HUES48 (cell line): Measurements from ENCODE around the gene FOXC2.

Experiments
- H3K27ac ChIP-seq: one replicate; pipeline ENCODE4 v1.7.0; 2013; ENCODE audit warnings: low read depth, low read length, inconsistent platforms
- H3K27me3 ChIP-seq: 2 replicates; pipeline ENCODE4 v1.6.1; 2013; ENCODE audit warnings: mild to moderate bottlenecking, low read length; ENCODE audit not compliant: control insufficient read depth, insufficient read depth
- H3K36me3 ChIP-seq: 2 replicates; pipeline ENCODE4 v1.6.1; 2013; ENCODE audit warnings: low read length; ENCODE audit not compliant: control insufficient read depth, insufficient read depth
- H3K4me1 ChIP-seq: 2 replicates; pipeline ENCODE4 v1.6.1; 2013; ENCODE audit warnings: mild to moderate bottlenecking, low read length; ENCODE audit not compliant: control insufficient read depth, insufficient read depth
- H3K4me3 ChIP-seq: 2 replicates; pipeline ENCODE4 v1.5.1; 2013; ENCODE audit warnings: mild to moderate bottlenecking, low read depth, low read length
- H3K9ac ChIP-seq: 2 replicates; pipeline ENCODE4 v1.6.1; 2013; ENCODE audit warnings: mild to moderate bottlenecking, low read depth, low read length, moderate library complexity
- H3K9me3 ChIP-seq: 2 replicates; pipeline ENCODE4 v1.6.1; 2013; ENCODE audit warnings: low read length; ENCODE audit not compliant: control insufficient read depth, insufficient read depth

The FOXC2 gene

GRCh38 chr16:86568677-86569623 is 2.3 kb downstream of the FOXC2 start:
- Histone ChIP-seq H3K27me3 (peaks cover 99% of the 10 kb centered on the region), H3K4me1 (peaks cover 40% of the 10 kb centered on the region), H3K9ac (no peak overlapping the region), H3K4me3 (peak overlapping the region; percentile 40), H3K36me3 (no peaks in the 10 kb centered on the region), H3K27ac (no peak overlapping the region), H3K9me3 (no peaks in the 10 kb centered on the region)

GRCh38 chr16:86569701-86570447 is 3.2 kb downstream of the FOXC2 start:
- Histone ChIP-seq H3K4me1 (peaks cover 36% of the 10 kb centered on the region), H3K4me3 (no peak overlapping the region), H3K9me3 (no peaks in the 10 kb centered on the region), H3K27me3 (peaks cover 99% of the 10 kb centered on the region), H3K27ac (no peak overlapping the region), H3K9ac (no peak overlapping the region), H3K36me3 (no peaks in the 10 kb centered on the region)

GRCh38 chr16:86570558-86571529 is 4.2 kb downstream of the FOXC2 start:
- Histone ChIP-seq H3K9ac (no peak overlapping the region), H3K36me3 (no peaks in the 10 kb centered on the region), H3K4me1 (peaks cover 39% of the 10 kb centered on the region), H3K9me3 (no peaks in the 10 kb centered on the region), H3K27ac (no peak overlapping the region), H3K4me3 (no peak overlapping the region), H3K27me3 (peaks cover 99% of the 10 kb centered on the region)

GRCh38 chr16:86571530-86571915 is 4.9 kb downstream of the FOXC2 start:
- no peak overlapping the region for H3K4me3 ChIP-seq
- H3K9me3 ChIP-seq: no peaks in the 10 kb centered on the region
- no peak overlapping the region for H3K9ac ChIP-seq
- no peak overlapping the region for H3K27ac ChIP-seq
- H3K36me3 ChIP-seq: no peaks in the 10 kb centered on the region
- H3K27me3 ChIP-seq: peaks cover 99% of the 10 kb centered on the region
- H3K4me1 ChIP-seq: peaks cover 35% of the 10 kb centered on the region

- Histone ChIP-seq H3K9me3 (no peaks in the 10 kb centered on the region), H3K27ac (no peak overlapping the region), H3K9ac (no peak overlapping the region), H3K36me3 (no peaks in the 10 kb centered on the region), H3K27me3 (peaks cover 100% of the 10 kb centered on the region), H3K4me1 (peaks cover 37% of the 10 kb centered on the region), H3K4me3 (no peak overlapping the region)
These were observed 5.5 kb downstream of the FOXC2 start for GRCh38 chr16:86572041-86572521.

- peaks cover 100% of the 10 kb centered on the region for H3K27me3 ChIP-seq
- peaks cover 43% of the 10 kb centered on the region for H3K4me1 ChIP-seq
- H3K9me3 ChIP-seq: no peaks in the 10 kb centered on the region
- H3K36me3 ChIP-seq: no peaks in the 10 kb centered on the region
- H3K4me3 ChIP-seq: no peak overlapping the region
- H3K9ac ChIP-seq: no peak overlapping the region
- H3K27ac ChIP-seq: no peak overlapping the region
These were observed 6.0 kb downstream of the FOXC2 start for GRCh38 chr16:86572606-86573005.

GRCh38 chr16:86573215-86573614 is 6.6 kb downstream of the FOXC2 start:
- no peak overlapping the region for H3K9ac ChIP-seq
- no peak overlapping the region for H3K4me3 ChIP-seq
- H3K36me3 ChIP-seq: no peaks in the 10 kb centered on the region
- peaks cover 49% of the 10 kb centered on the region for H3K4me1 ChIP-seq
- no peak overlapping the region for H3K27ac ChIP-seq
- peaks cover 100% of the 10 kb centered on the region for H3K27me3 ChIP-seq
- no peaks in the 10 kb centered on the region for H3K9me3 ChIP-seq

- H3K9ac ChIP-seq: no peak overlapping the region
- no peak overlapping the region for H3K27ac ChIP-seq
- no peaks in the 10 kb centered on the region for H3K36me3 ChIP-seq
- peaks cover 51% of the 10 kb centered on the region for H3K4me1 ChIP-seq
- H3K9me3 ChIP-seq: no peaks in the 10 kb centered on the region
- no peak overlapping the region for H3K4me3 ChIP-seq
- peaks cover 100% of the 10 kb centered on the region for H3K27me3 ChIP-seq
These were observed 7.2 kb downstream of the FOXC2 start for GRCh38 chr16:86573646-86574508.

GRCh38 chr16:86574646-86575045 is 8.0 kb downstream of the FOXC2 start:
- H3K27me3 ChIP-seq: peaks cover 100% of the 10 kb centered on the region
- H3K27ac ChIP-seq: no peak overlapping the region

More at GRCh38 chr16:86574646-86575045, 8.0 kb downstream of the FOXC2 start:
- H3K9ac ChIP-seq: no peak overlapping the region
- H3K4me1 ChIP-seq: peaks cover 53% of the 10 kb centered on the region
- H3K9me3 ChIP-seq: no peaks in the 10 kb centered on the region
- H3K36me3 ChIP-seq: no peaks in the 10 kb centered on the region
- no peak overlapping the region for H3K4me3 ChIP-seq
